Measurements from ENCODE around the gene HSPBP1.
A peak's percentile ranks its signal among the peaks of the same experiment; 100 is the strongest.

HSPBP1 gene

DNA sequence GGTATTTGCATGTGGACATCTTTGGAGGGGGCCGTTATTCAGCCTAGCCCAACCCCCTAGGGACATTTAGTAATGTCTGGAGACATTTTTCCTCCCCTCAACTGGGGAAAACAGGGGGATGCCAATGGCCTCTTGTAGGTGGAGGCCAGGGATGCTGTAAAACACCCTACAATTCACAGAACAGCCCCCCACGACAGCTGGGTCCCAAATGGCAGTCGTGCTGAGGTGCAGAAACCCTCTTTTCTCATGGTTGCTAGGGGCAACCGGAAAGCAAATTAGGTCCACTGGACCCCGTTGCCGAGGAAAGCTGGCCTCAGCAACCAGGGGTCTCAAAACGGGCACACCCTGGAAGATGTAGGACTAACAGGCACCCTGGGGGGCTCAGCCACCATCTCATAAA is 30.6 kb upstream of the HSPBP1 start:
- Mint-ChIP-seq H3K36me3 (peaks cover 15% of the 10 kb centered on the region), H3K4me1 (no peaks in the 10 kb centered on the region), H3K4me3 (no peak overlapping the region), H3K27ac (no peak overlapping the region), H3K9me3 (no peaks in the 10 kb centered on the region)
- DNase-seq (ENCODE audit: low spot score in 2 of 2) (no peak), ATAC-seq (no peak)

DNA sequence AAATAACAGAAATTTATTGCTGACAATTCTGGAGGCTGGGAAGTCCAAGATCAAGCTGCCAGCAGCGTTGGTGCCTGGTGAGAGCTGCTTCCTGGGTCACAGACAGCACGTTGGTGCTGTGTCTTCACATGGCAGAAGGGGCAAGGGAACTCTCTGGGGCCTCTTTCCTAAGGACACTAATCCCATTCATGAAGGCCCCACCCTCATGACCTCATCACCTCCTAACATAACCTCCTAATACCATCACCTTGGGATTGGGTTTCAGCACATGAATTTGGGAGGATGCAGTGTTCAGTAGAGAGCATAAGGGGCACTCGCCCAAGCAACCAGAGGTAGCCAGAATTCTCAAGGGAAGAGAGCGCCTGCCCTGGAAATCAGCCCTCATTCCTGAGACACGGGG is 29.5 kb upstream of the HSPBP1 start:
- DNase-seq (ENCODE audit: low spot score in 2 of 2) (no peak), ATAC-seq (no peak)
- no peaks in the 10 kb centered on the region for H3K9me3 Mint-ChIP-seq
- H3K36me3 Mint-ChIP-seq, result peaks cover 14% of the 10 kb centered on the region
- H3K4me3 Mint-ChIP-seq, result no peak overlapping the region
- H3K27ac Mint-ChIP-seq, result no peak overlapping the region
- H3K4me1 Mint-ChIP-seq, result no peaks in the 10 kb centered on the region

DNA sequence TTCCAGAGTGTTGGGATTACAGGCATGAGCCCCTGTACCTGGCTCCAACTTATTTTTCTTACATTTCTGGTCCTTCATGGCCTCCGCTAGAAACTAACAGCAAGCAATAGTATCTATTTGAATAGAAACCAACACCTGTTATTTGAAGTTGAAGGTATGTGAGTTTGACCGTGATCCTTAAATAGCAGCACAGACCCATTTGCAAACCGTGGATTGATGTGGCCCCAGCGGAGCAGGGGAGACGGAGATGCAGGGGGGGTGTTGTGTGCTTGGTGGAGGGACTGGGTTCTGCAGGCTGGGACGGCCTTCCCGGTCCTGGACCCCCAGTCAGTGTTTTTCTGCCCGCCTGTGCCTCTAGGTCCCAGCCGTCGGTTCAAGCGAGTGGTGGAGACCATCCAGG is 28.4 kb upstream of the HSPBP1 start:
- no peak overlapping the region for H3K4me3 Mint-ChIP-seq

DNA sequence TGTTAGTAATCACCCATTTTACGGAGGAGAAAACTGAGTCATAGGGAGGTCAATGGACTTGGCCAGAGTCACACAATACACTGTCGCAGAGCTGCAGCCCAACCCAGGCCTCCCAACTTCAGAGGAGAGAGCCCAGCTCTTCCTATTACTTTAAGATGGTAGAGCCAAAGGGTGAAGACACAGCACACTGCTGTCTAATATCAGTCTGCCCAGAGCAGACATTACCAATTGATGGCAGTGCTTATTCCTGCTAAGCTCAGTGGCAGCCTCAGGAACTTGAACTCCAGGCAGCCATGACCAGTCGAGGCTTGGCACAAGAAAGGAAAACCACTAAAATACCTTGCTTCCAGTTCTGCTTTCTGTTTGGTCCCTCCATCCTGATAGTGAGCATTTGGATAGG is 26.8 kb upstream of the HSPBP1 start:
- Mint-ChIP-seq H3K4me3 (no peak overlapping the region), H3K9me3 (no peaks in the 10 kb centered on the region), H3K36me3 (peaks cover 14% of the 10 kb centered on the region), H3K4me1 (peaks cover 5% of the 10 kb centered on the region), H3K27ac (no peak overlapping the region)
- DNase-seq (ENCODE audit: low spot score in 2 of 2) (no peak), ATAC-seq (no peak)

More for the DNA sequence above, 28.4 kb upstream of the HSPBP1 start:
- Mint-ChIP-seq H3K4me1 (no peaks in the 10 kb centered on the region), H3K36me3 (peaks cover 10% of the 10 kb centered on the region), H3K9me3 (no peaks in the 10 kb centered on the region), H3K27ac (no peak overlapping the region)
- ATAC-seq (no peak), DNase-seq (ENCODE audit: low spot score in 2 of 2) (no peak)

DNA sequence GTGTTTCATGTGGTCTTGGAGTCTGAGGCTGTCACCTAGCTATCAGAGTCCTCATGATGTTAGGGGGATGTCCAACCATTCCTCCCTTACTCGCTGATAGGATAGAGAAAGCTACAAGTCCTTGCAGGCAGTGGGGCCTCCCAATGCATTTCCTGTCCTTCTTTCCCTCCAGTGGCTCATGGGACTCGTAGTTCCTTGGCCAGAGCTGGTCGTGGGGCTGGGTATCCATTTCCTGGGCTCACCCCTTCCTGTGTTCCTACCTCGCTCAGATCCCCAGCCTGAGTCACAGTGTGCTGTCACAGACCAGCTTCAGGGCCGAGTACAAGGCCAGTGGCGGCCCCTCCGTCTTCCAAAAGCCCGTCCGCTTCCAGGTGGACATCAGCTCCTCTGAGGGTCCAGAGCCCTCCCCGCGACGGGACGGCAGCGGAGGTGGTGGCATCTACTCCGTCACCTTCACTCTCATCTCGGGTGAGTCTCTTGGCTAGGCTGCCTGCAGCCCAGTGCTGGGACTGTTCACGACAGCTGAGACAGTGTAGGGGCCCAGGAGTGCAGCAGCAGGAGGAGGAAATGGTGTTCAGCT is 26.2 kb upstream of the HSPBP1 start:
- H3K36me3 Mint-ChIP-seq, result peaks cover 18% of the 10 kb centered on the region
- no peak for DNase-seq (ENCODE audit: low spot score in 2 of 2)
- H3K4me3 Mint-ChIP-seq, result no peak overlapping the region
- no peak overlapping the region for H3K27ac Mint-ChIP-seq
- no peaks in the 10 kb centered on the region for H3K9me3 Mint-ChIP-seq
- H3K4me1 Mint-ChIP-seq, result peaks cover 11% of the 10 kb centered on the region
- ATAC-seq, result no peak

DNA sequence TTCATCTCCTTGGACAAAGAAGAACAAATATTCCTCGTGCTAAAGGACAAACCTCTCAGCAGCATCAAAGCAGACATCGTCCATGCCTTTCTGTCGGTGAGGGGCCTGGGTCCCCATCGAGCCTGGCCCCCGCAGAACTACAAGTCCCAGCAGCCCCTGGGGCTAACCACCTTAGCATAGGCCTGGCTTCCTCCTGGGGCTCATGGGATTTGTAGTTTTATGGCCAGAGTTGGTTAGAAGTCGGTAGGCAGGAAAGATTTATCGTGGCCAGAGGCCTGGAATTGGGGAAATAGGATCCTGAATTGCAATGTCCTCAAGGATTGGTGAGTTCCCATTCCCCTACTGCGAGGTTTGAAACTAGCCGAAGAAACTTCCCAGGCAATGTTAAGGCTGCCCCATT is 25.6 kb upstream of the HSPBP1 start:
- H3K27ac Mint-ChIP-seq, result no peak overlapping the region
- no peak overlapping the region for H3K4me3 Mint-ChIP-seq
- peak; percentile 24 to 63 for DNase-seq (ENCODE audit: low spot score in 2 of 2)
- peaks cover 18% of the 10 kb centered on the region for H3K36me3 Mint-ChIP-seq
- no peaks in the 10 kb centered on the region for H3K9me3 Mint-ChIP-seq
- H3K4me1 Mint-ChIP-seq, result peaks cover 11% of the 10 kb centered on the region
- ATAC-seq, result peak; percentile 67

DNA sequence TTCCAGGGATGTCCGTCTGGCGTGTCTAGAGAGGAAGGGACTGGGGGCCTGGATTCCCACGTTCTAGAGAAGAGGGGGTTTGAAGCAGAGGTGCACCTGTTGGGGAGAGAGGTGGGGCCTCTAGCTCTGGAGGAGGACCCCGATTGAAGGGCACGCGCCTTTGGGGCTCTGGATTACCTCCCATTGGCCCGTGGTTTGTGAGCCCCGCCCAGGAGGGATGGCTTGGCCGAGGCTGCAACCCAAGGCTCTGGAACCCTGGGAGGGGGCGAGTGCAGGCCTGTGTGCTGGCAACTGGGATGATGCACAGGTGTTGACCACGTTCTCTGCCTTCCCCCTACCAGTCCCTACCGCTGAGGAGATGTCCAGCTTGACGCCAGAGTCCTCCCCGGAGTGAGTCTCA is 25.1 kb upstream of the HSPBP1 start:
- H3K36me3 Mint-ChIP-seq, result peaks cover 18% of the 10 kb centered on the region
- no peaks in the 10 kb centered on the region for H3K9me3 Mint-ChIP-seq
- no peak for ATAC-seq
- no peak overlapping the region for H3K4me3 Mint-ChIP-seq
- no peak overlapping the region for H3K27ac Mint-ChIP-seq
- DNase-seq (ENCODE audit: low spot score in 2 of 2), result no peak
- peaks cover 13% of the 10 kb centered on the region for H3K4me1 Mint-ChIP-seq

DNA sequence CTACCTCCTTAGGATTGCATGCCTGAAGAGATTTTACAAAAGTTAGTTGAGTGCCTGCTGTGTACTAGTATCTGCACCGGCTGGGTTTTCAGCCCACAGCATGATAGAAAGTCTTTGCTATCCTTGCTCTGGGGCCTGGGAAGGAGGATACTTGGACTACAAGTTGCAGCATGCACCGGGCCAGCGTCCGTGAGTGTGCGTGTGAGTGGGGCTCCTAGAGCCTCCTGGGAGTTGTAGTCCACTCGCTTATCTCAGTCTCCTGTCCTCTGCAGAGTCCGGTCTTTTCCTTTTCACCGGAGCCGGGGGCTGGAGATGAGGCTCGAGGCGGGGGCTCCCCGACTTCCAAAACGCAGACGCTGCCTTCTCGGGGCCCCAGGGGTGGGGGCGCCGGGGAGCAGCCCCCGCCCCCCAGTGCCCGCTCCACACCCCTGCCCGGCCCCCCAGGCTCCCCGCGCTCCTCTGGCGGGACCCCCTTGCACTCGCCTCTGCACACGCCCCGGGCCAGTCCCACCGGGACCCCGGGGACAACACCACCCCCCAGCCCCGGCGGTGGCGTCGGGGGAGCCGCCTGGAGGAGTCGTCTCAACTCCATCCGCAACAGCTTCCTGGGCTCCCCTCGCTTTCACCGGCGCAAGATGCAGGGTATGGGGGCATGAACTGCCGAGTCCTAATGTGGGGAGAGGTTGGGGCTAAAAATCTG is 24.5 kb upstream of the HSPBP1 start:
- ATAC-seq (no peak), DNase-seq (ENCODE audit: low spot score in 2 of 2) (no peak)
- peaks cover 18% of the 10 kb centered on the region for H3K36me3 Mint-ChIP-seq
- H3K4me3 Mint-ChIP-seq, result no peak overlapping the region
- H3K9me3 Mint-ChIP-seq, result no peaks in the 10 kb centered on the region
- H3K4me1 Mint-ChIP-seq, result peaks cover 17% of the 10 kb centered on the region
- no peak overlapping the region for H3K27ac Mint-ChIP-seq

DNA sequence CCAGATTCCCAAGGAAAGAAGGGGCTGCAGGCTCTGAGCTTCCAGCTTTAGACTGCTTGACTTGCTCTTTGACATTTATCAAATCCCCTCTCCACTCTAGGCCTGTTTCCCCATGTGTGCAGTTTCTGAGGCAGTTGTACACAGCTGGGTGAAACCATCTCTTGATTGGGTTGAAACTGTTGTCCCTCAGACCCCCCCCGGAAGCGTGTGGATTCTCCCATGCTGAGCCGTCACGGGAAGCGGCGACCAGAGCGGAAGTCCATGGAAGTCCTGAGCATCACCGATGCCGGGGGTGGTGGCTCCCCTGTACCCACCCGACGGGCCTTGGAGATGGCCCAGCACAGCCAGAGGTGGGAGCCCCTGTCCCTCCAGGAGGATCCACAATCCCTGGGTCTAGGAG is 23.6 kb upstream of the HSPBP1 start:
- no peak for ATAC-seq
- Mint-ChIP-seq H3K9me3 (no peaks in the 10 kb centered on the region), H3K36me3 (peaks cover 18% of the 10 kb centered on the region), H3K27ac (no peak overlapping the region), H3K4me1 (peaks cover 17% of the 10 kb centered on the region), H3K4me3 (no peak overlapping the region)
- no peak for DNase-seq (ENCODE audit: low spot score in 2 of 2)

DNA sequence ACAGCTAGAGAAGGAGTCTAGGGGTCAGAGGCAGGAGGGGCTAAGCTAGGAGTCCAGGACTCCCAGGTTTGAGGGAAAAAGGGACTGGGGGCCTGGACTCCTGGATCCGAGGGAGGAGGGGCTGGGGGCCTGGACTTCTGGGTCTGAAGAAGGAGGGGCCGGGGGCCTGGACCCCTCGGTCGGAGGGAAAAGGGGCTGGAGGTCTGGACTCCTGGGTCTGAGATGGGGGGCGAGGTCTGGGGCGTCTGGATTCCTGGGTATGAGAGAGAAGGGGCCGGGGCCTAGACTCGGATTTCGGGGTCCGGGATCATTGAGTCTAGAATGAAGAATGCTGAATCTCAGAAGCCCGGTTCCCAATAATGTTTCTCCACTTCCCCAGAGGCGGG is 22.4 kb upstream of the HSPBP1 start:
- Mint-ChIP-seq H3K4me1 (peaks cover 17% of the 10 kb centered on the region), H3K27ac (peak overlapping the region; percentile 93), H3K36me3 (peaks cover 8% of the 10 kb centered on the region), H3K4me3 (peak overlapping the region; percentile 76), H3K9me3 (no peaks in the 10 kb centered on the region)
- ATAC-seq (no peak), DNase-seq (ENCODE audit: low spot score in 2 of 2) (no peak)

DNA sequence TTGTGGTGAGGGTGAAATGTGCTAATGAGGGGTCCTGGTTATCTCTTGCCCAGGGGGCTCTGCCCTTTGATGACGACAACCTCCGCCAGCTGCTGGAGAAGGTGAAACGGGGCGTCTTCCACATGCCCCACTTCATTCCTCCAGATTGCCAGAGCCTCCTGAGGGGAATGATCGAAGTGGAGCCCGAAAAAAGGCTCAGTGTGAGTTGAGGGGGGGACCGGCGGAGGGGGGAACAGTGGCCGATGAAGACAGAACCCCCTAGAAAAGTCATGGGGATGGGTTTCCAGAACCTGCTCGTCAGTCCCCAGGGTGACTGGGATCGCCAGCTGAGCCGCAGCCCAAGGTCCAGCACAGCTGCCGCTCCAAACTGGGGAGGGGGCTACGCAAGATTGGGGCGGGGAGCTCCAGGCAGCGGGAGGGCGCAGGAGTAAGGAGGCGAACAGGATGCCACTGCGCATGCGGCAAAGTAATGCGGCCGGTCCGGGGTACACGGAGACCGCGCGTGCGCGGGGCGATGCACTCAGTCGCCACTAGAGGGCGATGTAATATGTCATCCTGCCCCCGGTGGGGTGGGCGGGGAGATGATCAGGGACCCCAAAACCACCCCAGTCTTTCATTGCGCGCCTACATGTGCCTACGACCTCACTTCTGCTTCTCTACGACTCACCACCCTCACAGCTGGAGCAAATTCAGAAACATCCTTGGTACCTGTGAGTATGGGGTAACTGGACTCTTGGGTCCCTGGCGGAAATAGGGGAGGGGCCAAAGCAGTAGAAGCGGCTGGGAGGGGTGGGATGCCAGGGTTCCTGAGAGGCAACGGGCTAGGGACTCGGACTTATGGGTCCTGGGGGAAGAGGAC is 21.8 kb upstream of the HSPBP1 start:
- Mint-ChIP-seq H3K9me3 (no peaks in the 10 kb centered on the region), H3K36me3 (peaks cover 8% of the 10 kb centered on the region), H3K4me3 (peak overlapping the region; percentile 76), H3K4me1 (peaks cover 17% of the 10 kb centered on the region), H3K27ac (peak overlapping the region; percentile 93)
- ATAC-seq (peak; percentile 85), DNase-seq (ENCODE audit: low spot score in 2 of 2) (peak; percentile 99 to 100)

DNA sequence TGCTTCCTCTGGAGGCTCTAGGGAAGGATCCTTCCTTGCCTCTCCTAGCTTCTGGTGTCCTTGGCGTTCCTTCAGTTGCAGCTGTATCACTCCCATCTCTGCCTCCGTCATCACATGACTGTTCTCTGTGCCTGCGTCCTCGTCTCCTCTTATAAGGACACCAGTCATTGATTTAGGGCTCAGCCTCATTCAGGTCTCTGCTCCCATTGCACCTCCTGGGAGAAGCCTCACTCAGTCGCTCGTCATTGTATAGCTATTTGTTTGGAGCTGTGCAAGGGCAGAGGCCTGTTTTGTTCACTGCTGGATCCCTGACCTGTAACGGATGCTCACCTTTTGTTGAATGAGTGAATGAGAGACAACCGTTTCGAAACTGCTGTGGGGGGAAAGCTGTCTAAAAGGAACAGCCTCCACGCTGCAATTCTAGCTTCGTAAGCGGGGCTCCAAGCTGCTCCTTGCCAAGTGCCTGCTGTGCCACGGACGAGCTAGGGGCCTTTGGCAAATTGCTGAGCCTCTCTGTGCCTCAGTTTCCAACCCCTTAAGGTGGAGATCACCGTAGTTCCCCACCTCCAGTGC is 21.1 kb upstream of the HSPBP1 start:
- Mint-ChIP-seq H3K36me3 (peaks cover 11% of the 10 kb centered on the region), H3K27ac (no peak overlapping the region), H3K4me1 (peaks cover 20% of the 10 kb centered on the region), H3K4me3 (peak overlapping the region; percentile 76), H3K9me3 (no peaks in the 10 kb centered on the region)
- ATAC-seq, result no peak
- DNase-seq (ENCODE audit: low spot score in 2 of 2), result no peak

DNA sequence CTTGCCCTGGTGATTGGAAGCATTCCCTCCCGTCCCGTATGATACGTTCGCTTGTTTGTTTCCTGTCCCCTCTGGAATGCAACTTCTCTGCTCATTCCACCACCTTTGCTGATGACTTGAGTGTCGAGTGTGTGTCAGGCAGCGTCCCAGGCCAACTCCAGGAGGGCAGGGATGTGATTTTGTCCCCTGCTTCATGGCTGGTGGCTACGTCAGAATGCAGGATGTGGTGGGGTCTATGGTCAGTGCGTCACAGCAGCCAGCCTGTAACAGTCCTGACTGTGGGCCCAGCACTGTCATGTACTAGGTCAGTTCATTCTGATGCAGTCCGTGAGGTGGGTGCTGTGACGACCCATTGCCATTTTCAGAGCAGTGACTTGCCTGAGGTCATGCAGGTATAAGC is 20.1 kb upstream of the HSPBP1 start:
- H3K36me3 Mint-ChIP-seq, result peaks cover 14% of the 10 kb centered on the region
- peak overlapping the region; percentile 40 for H3K27ac Mint-ChIP-seq
- peaks cover 21% of the 10 kb centered on the region for H3K4me1 Mint-ChIP-seq
- DNase-seq (ENCODE audit: low spot score in 2 of 2) (no peak), ATAC-seq (peak; percentile 49)
- H3K4me3 Mint-ChIP-seq, result peak overlapping the region; percentile 29
- no peaks in the 10 kb centered on the region for H3K9me3 Mint-ChIP-seq

DNA sequence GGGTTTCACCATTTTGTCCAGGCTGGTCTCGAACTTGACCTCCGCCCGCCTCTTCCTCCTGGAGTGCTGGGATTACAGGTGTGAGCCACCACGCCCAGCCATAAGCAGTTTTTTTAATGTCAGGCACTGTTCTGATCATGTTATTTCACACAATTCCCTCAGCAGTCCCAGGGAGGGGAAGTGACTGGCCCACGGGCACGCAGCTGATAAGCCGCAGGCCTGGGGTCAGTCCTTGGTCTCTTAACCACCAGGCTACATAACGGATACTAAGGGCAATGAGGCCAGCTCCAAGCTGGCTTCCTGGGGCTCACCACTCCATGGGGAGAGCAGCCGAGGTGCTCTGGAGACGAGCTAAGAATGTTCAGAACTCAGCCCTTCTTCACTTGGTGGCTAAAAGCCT is 17.4 kb upstream of the HSPBP1 start:
- no peak overlapping the region for H3K4me3 Mint-ChIP-seq
- H3K27ac Mint-ChIP-seq, result no peak overlapping the region
- DNase-seq (ENCODE audit: low spot score in 2 of 2) (no peak), ATAC-seq (no peak)
- peaks cover 21% of the 10 kb centered on the region for H3K4me1 Mint-ChIP-seq
- H3K36me3 Mint-ChIP-seq, result peaks cover 14% of the 10 kb centered on the region
- H3K9me3 Mint-ChIP-seq, result no peaks in the 10 kb centered on the region

DNA sequence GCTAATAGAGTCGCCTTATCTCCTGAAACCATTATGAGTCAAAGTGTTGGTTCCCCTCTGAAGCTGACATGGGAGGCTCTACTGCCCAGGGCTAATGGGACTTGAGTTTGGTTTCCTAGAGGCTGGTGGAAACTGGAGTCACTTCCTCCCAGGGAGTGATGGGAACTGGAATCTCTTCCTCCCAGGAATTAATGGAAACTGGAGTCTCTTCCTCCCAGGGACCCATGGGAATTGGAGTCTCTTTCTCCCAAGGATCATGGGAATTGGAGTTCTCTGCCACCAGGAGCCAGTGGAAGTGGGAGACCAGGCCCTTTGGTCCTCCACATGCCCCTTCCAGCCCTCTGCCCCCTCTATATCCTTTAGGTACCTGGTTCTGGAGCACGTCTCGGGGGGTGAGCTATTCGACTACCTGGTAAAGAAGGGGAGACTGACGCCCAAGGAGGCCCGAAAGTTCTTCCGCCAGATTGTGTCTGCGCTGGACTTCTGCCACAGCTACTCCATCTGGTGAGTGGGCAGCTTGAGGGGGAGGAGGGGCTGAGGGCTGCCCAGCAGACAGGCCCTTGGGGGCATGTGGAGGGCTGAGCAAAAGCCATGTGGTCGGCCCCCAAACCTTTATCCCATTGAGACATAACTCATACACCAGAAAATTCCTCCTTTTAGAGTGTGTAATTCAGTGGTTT is 9.3 kb upstream of the HSPBP1 start:
- Mint-ChIP-seq H3K4me1 (peaks cover 5% of the 10 kb centered on the region), H3K9me3 (no peaks in the 10 kb centered on the region)

More for the DNA sequence above, 9.3 kb upstream of the HSPBP1 start:
- no peak overlapping the region for H3K27ac Mint-ChIP-seq
- H3K4me3 Mint-ChIP-seq, result no peak overlapping the region
- peaks cover 27% of the 10 kb centered on the region for H3K36me3 Mint-ChIP-seq
- no peak for DNase-seq (ENCODE audit: low spot score in 2 of 2)
- no peak for ATAC-seq

All from stimulated activated effector memory CD8-positive, alpha-beta T cell treated with anti-CD3 and anti-CD28 coated beads, Interleukin-12 subunit alpha, Interleukin-12 subunit beta, amount 100 ng/mL, for 72 hours (primary cell).